GM12875 (cell line): ENCODE measurements around the gene PLD5.
A peak's percentile ranks its signal among the peaks of the same experiment; 100 is the strongest.

ENCODE experiments used
- H3K4me3 ChIP-seq: one replicate; pipeline ENCODE4 v1.5.1; 2011; ENCODE audit warnings: low read depth, low read length, control low read depth
- TF ChIP-seq, protein P1 (sequence below): IDR thresholded peaks from 2 replicates; pipeline ENCODE4 v1.5.1; 2011; ENCODE audit warnings: low read depth, mild to moderate bottlenecking, control low read depth, inconsistent platforms, low read length, moderate library complexity, borderline replicate concordance; ENCODE audit not compliant: insufficient read depth

The PLD5 gene

DNA sequence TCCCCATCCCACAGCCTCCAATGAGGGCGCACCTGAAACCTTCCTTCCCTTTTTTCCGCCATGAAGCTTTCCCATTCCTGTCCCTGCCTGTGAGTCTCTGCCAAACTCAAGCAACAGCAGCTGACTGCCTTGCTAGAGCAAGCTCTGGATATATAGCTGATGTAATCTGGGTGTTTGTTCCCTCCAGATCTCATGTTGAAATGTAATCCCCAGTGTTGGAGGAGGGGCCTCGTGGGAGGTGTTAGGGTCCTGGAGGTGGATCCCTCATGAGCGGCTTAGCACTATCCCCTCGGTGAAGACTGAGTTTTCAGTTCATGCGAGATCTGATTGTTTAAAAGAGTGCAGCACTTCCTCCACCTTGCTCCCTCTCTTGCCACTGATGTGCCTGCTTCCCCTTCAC is 321.2 kb downstream of the PLD5 start:
- TF ChIP-seq, protein P1, sequence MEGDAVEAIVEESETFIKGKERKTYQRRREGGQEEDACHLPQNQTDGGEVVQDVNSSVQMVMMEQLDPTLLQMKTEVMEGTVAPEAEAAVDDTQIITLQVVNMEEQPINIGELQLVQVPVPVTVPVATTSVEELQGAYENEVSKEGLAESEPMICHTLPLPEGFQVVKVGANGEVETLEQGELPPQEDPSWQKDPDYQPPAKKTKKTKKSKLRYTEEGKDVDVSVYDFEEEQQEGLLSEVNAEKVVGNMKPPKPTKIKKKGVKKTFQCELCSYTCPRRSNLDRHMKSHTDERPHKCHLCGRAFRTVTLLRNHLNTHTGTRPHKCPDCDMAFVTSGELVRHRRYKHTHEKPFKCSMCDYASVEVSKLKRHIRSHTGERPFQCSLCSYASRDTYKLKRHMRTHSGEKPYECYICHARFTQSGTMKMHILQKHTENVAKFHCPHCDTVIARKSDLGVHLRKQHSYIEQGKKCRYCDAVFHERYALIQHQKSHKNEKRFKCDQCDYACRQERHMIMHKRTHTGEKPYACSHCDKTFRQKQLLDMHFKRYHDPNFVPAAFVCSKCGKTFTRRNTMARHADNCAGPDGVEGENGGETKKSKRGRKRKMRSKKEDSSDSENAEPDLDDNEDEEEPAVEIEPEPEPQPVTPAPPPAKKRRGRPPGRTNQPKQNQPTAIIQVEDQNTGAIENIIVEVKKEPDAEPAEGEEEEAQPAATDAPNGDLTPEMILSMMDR = no peak
- no peak overlapping the region for H3K4me3 ChIP-seq

DNA sequence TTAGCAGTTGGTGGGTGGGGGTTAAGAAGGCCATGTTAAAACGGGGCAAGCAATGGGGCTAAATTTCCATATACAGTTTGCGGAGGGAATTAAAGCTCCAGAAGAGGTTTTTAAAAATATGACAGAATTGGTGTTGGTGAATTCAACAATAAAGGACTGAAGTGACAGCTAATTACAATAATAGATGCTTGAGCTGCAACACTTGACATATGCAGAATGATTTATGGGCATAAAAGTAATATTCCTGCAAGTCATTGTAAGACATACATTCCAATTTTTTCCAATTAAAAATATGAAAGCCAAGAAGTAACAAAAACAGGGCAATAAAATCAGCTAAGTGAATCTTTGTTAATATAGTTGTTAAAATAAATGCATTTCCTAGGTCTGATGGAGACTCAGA is 323.4 kb downstream of the PLD5 start:
- TF ChIP-seq, protein P1 = no peak
- H3K4me3 ChIP-seq = no peak overlapping the region

DNA sequence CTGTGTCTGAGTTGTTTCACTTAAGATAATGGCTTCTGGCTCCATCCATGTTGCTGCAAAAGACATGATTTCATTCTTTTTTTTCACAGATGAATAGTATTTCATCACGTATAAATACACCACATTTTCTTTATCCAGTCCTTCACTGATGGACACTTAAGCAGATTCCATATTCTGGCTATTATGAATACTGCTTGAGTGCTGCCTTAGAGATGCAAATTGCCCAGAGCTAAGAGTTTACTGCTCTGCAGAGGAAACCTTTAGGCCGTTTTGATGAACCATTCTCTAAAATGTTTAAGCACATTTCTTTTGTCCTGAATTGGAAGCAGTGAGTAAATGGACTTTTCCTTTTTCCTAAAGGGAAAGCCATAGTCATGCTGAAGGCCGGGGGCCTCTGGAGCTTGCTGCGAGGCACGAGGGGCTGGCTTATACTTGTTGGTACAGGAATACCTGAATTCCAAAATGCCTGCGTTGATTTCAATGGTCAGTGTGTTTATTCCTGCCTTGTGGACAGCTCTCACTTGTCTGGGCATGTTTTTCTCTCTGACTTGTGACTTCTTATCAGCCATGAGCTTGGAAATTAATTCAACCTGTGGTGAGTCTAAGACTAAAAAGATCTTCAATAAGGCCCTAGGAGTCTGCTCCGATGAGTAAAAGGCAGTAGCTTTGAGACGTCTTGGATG is 324.6 kb downstream of the PLD5 start:
- TF ChIP-seq, protein P1 = no peak
- H3K4me3 ChIP-seq = no peak overlapping the region

DNA sequence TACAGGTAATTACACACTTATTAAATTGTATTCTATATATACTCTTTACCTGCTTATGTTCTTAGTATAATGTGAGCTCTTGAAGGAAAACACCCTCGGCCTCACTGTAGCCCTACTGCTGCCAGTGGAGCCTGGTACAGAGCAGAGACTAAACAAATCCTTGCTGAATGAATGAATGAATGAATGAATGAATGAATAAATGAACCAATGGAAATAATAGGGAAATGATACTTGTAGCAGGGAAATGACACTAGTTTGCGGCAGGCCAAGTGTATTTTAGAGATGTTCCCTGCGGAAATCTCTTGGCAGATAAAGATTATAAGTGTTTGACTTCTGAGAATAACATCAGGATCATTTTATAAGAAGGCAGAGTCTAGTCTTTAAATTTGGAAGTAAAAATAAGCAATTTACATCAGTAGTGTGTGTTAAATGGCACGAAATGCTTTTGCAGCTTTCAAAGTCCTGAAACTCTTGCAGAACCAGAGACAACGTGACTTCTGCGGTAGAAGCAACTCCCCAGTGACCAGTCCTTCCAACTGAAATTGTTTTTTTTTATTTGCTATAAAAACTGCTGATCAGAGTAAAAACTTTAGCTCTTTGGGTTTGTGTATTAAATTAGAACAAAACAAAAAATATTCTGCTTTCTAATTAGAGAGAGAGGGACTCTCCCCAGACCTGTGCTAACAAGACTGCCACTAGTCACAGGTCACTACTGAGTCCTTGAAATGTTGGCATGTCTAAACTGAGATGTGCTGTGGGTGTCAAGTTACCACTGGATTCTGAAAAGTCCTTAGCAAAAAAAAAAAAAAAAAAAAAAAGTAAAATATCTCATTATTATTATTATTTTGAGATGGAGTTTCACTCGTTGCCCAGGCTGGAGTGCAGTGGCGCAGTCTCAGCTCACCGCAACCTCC is 326.3 kb downstream of the PLD5 start:
- no peak overlapping the region for H3K4me3 ChIP-seq
- TF ChIP-seq, protein P1 = no peak

DNA sequence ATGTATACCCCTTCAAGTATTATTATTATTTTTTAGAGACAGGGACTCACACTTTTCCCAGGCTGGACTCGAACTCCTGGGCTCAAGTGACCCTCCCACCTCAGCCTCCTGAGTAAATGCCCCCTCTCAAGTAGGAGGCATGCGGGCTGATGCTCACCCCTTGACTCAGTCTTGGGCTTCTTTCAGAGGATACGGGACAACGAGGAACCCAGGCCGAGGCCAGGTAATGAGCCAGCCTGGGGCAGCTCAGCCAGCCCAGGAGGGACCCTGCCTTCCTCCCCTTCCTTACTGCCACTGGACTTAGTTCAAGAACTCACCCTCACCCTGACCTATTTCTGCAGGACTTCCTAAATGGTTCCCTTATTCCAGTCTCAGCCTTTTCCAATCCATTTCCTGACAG is 327.6 kb downstream of the PLD5 start:
- TF ChIP-seq, protein P1 = no peak

DNA sequence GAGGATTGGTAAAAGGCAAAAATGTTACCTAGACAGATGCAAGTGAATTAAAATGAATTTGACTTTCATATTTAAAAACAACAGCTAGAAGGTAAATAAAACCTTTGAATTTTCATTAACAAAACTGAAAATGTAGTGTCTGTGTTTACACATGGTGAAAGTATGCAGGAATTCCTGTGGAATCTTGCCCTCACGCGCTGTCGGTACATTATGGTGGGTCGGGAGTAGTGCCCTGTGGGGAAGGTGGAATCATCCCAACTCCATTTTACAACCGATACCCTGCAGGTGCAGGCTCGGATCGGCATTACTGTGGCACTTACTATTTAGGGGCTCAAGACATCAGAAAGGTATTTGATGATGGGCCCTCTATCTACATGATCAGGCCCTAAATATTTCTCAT is 328.4 kb downstream of the PLD5 start:
- TF ChIP-seq, protein P1 = no peak
- H3K4me3 ChIP-seq = no peak overlapping the region

More for the DNA sequence above, 327.6 kb downstream of the PLD5 start:
- no peak overlapping the region for H3K4me3 ChIP-seq

DNA sequence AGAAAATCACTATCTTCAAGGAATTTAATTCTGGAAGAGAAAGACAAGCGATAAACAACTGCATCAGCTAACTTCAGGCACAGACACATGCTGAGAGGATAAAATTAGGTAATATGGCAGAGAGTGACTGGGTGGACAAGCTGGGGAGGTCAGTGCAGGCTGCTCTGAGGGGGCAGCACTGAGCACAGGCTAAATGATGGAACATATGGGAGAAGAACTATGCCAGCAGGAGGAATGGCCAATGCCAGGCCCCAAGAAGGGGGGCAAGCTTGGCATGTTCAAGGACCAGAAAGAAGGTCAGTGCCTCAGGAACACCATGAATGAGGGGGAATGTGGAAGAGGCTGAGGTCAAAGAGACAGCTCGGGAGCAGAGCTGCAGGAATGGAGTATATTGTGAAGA is 334.9 kb downstream of the PLD5 start:
- no peak overlapping the region for H3K4me3 ChIP-seq
- TF ChIP-seq, protein P1 = 0 out of 2 replicates have a peak, but pooled peaks have one; percentile 11
